Measurements from ENCODE around the gene KCNA2.

KCNA2 gene

DNA sequence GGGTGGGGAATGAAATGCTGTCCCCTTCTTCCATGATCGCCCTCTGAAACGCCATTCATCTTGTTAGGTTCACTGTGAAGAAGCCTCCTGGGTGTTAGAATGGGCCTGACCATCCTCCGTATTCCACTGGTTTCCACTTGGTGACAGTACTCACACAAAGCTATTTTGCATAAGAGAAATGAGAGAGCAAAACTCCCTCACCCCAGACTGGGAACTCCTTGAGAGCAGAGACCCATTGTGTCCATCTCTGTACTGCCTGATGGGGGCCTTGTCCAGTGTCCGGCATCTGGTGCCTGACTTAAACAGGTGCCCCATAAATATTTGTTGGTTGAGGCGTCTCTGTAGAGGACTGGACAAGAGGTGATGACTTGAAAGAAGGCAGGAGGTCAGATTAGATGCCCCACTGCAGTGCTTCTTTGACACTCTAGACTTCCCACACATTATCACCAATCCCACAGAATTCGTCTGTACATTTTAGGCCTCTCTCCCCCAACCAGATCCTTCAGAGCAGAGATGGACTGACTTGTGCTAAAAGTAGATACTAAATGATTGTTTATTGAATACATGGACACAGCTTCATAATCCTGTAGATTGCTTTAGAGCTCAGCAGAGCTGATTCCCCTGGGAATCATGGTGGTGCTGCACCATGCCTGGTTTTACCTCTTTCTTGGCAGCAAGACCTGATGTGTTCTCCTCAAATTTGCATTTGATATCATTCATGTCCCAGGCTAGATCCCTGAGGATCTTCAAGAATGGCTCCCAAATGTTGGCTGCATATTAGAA lies 22.4 kb upstream of the KCNA2 start:
- no peak for DNase-seq (ENCODE audit: low read depth in 2 of 2)

GRCh38 chr1:110627764-110628163 lies 21.6 kb upstream of the KCNA2 start:
- no peak for DNase-seq (ENCODE audit: low read depth in 2 of 2)

- DNase-seq (ENCODE audit: low read depth in 2 of 2) = no peak
Measured at GRCh38 chr1:110626889-110627288, 20.7 kb upstream of the KCNA2 start.

DNA sequence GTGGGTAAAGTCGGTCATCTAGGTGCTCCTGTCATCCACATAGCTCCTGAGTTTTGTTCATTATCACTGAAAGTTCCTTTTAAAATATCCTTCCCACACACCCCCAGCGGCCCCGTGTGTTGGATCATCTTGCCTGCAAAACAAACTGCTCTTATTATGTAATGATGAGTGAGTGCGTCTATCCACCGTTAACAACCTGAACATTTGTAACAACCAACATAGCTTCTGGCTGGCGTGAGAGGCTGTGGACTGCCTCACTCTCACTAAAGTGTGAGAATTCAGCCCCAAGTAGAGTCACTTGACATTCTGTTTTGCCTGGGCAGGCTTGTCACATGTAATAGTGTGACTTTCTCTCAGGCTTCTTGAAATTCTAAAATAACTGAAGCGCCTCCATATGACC lies 14.5 kb upstream of the KCNA2 start:
- no peak for DNase-seq (ENCODE audit: low read depth in 2 of 2)

DNA sequence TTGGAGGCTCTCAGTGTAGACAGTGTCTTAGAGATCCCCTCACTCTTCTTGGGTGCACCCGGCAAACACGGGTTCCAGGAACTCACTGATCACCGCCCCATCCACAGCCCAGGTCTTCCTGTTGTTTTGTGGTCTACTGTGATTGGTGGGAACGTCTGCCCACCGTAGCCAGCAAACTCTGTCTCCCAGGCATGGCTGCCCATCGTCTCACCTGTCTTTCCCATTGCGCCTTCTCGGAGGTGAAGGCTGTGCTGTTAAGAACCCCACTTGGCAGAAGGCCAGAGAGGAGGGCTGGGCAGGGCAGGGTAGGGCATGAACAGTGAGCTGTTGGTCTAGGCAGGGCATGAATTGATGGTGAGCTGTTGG lies 14.1 kb upstream of the KCNA2 start:
- DNase-seq (ENCODE audit: low read depth in 2 of 2) = no peak

DNA sequence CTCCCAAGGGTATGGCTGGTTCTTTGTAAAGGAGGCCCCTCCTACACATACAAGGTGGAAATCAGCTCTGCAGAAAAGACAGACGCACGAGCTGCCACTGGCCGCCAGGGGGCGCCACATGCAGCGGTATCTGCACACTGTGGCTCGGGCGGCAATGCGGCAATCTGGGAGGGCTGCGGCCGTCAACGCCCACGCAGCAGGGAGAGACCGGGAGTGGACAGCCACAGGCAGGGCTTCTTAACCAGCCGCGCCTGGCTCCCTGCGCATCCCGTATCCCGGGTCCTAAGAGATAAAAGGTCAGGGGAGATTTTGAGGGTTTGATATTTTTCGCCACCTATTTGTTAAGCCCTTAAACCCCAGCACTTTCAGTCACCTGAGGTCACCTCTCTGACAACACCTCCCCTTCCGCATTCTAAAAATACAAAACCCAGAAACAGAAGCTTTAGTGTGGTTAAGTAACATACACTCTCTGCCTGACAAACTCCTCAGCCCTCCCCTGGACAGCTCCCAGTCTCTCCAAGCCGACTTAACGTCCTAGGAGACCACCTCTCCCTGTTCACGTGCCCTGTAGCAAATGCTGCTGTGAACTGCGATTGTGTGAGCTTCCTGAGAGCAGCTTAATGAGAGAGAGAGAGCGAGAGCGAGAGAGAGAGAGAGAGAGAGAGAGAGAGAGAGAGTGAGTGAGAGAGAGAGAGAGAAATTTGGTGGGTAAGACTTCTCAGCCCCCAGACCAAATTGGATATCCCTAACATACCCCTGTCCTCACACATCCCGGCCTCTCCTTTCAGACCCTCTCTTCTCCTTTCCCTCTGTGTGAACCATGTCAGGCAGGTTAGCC lies 13.5 kb upstream of the KCNA2 start:
- DNase-seq (ENCODE audit: low read depth in 2 of 2) = peak; percentile 77 to 84

DNA sequence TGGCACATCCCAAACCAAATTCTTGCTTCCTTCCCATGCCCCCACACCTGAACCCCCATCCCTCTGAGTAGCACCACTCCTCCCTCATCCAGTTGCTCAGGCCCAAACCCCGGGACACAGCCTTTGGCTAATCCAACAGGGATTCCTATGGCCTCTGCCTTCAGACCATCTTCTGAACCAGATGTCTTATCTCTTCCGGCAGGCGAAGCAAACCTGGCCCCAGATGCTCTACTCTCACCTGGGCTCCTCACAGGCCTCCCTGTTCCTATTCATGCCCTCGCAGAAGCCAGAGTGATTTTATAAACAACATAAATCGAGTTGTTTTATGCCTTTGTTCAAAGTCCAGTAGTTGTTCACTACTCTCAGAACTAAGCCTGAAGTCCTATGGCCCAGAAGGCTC lies 12.5 kb upstream of the KCNA2 start:
- no peak for DNase-seq (ENCODE audit: low read depth in 2 of 2)

- no peak for DNase-seq (ENCODE audit: low read depth in 2 of 2)
Measured at GRCh38 chr1:110617589-110617988, 11.4 kb upstream of the KCNA2 start.

DNA sequence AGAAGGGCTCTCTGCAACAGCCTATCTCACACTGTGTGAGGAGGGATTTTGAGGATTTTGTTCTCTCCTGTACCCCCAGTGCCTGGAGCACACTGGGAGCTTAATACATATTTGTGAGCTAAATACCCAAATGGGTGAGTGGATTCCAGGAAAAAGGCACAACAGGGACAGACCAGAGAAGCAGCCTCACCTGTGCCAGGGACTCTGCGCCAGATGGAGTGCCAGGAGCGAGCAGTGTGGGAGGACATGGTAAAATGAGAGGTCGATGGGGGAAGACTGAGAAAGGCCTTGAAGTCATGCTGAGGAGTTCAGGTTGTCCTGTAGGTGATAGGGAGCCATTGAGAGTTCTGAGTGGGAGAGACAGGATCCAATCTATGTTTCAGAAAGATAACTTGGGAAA lies 11.0 kb upstream of the KCNA2 start:
- DNase-seq (ENCODE audit: low read depth in 2 of 2) = no peak

DNA sequence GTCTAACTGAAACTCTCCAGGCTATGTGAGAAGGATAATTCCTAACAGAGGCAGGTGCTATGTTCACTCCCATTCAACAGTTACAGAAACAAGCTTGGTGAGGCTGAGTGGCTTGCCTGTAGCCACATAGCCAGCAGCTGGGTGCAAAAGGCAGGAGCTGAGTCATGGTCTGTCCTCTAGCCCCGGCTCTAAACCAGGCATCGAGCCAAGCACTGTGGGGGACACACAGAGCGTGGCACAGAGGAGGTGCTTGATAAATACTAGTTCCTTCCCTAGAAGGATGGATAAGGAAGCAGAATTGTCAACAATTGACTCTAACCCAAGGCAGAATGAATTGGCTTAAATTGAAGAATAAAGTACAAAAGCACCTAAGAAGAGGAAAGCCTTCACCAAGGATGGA lies 10.4 kb upstream of the KCNA2 start:
- no peak for DNase-seq (ENCODE audit: low read depth in 2 of 2)

- DNase-seq (ENCODE audit: low read depth in 2 of 2) = peak in 1 of 2 donors; percentile 60
Measured at GRCh38 chr1:110615548-110616130, 9.5 kb upstream of the KCNA2 start.

DNA sequence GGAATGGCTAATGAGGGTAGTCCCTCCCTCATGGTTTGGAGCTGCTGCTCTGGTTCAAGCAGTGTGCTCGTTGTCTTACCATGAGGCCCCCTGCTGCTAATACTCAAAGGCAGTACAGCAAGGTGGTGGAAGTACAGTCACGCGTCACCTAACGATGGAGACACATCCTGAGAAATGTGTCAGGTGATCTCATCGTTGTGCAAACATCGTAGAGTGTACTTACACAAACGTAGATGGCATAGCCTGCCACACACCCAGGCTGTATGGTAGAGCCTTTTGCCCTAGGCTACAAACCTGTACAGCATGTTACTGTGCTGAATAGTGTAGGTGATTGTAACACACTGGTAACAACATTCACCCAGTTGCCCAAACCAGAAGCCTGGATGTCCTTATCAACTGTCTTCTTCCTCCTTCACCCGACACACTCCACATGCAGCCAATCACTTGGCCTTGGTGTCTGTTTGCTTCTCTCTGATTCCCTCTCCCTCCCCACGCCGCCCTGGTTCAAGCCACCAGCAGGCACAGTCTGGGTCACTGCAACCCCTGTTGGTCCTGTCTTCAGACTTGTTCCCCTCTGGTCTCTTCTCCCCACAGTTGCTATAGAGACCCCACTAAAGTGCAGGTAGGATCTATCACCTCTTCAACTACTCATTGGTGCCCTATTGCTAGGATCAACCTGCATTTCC lies 6.0 kb upstream of the KCNA2 start:
- no peak for DNase-seq (ENCODE audit: low read depth in 2 of 2)

DNA sequence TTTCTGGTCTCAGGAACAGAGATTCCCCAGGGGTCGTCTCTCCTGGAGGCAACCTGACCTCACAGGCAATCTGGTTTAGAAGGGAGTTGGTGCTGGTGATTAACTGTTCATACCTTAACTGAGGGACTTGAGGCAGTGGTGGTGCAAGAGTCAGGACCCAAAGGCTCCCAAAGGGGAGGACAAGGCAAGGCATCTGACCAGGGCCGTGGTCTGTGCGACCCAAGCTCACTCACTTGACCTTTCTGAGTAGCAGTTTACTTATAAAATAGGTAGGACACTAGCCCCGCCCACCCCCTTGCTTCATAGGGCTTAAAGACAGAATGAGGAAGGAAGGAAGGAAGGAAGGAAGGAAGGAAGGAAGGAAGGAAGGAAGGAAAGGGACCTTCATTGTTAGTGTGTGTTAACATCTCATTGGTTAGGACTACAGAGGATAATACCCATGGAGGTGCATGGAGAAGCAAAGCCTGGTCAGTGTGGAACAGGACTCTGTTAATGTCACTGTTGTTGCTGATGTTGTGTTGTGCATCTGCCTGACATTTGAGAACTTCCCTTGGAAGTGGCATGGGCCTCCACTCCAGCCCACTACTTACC lies 4.6 kb upstream of the KCNA2 start:
- DNase-seq (ENCODE audit: low read depth in 2 of 2) = no peak

- DNase-seq (ENCODE audit: low read depth in 2 of 2) = no peak
Measured at GRCh38 chr1:110610084-110610483, 3.9 kb upstream of the KCNA2 start.

GRCh38 chr1:110608247-110608646 lies 2.1 kb upstream of the KCNA2 start:
- no peak for DNase-seq (ENCODE audit: low read depth in 2 of 2)

- DNase-seq (ENCODE audit: low read depth in 2 of 2) = no peak
Measured at GRCh38 chr1:110607536-110608230, 1.5 kb upstream of the KCNA2 start.

- DNase-seq (ENCODE audit: low read depth in 2 of 2) = no peak
Measured at GRCh38 chr1:110606657-110607535, 738 bp upstream of the KCNA2 start.

DNA sequence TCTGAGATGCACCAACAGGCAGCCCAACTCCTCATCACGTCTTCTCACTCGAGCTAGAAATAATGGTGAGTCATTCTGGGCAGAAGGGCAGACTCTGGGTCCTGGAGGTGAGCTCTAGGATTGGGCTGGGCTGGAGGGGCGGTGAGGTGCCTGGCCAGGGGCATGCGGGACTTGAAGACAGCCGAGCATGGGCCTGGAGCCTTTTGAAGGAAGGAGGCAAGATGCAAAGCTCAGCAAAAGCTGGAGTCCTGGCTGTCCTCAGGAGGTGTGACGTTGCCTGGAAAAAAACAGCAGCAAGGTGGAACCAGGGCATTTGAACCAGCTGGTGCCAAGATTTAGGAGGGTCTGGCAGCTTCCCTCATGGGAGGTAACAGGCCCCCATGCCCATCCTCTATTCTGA lies 712 bp downstream of the KCNA2 start:
- no peak for DNase-seq (ENCODE audit: low read depth in 2 of 2)

GRCh38 chr1:110604586-110605148 lies 1.5 kb downstream of the KCNA2 start:
- no peak for DNase-seq (ENCODE audit: low read depth in 2 of 2)

GRCh38 chr1:110603058-110603457 lies 3.1 kb downstream of the KCNA2 start:
- no peak for DNase-seq (ENCODE audit: low read depth in 2 of 2)
